Progenitor cell of endocrine pancreas (in vitro differentiated cells): ENCODE data around the gene IVL. TPM values are rescaled to one million over a fixed set of nuclear protein-coding genes. Genes with fewer than 3 reads are reported as not detected.

ENCODE experiments used
- DNase-seq: peaks from one replicate; pipeline ENCODE4 v3.0.0; 2021; ENCODE audit warnings: low spot score; ENCODE audit not compliant: unreplicated experiment
- H3K27ac Mint-ChIP-seq: 2 replicates; pipeline ENCODE4 v1.8.0; 2021; ENCODE audit warnings: mild to moderate bottlenecking, moderate library complexity, mixed read lengths
- H3K27me3 Mint-ChIP-seq: 2 replicates; pipeline ENCODE4 v1.8.0; 2021; ENCODE audit warnings: mixed read lengths
- H3K36me3 Mint-ChIP-seq: 2 replicates; pipeline ENCODE4 v1.8.0; 2022; ENCODE audit warnings: mixed read lengths; ENCODE audit not compliant: insufficient read depth
- H3K4me1 Mint-ChIP-seq: 2 replicates; pipeline ENCODE4 v1.8.0; 2021; ENCODE audit warnings: low read depth, mixed read lengths
- H3K4me3 Mint-ChIP-seq: 2 replicates; pipeline ENCODE4 v1.8.0; 2021; ENCODE audit warnings: low read depth, mild to moderate bottlenecking, moderate library complexity, mixed read lengths
- H3K9me3 Mint-ChIP-seq: 2 replicates; pipeline ENCODE4 v1.8.0; 2021; ENCODE audit warnings: low read depth, mixed read lengths
- total RNA-seq: library from RNA; stranded (reverse); gene quantifications from 2 replicates; pipeline ENCODE4 v1.2.1, GENCODE V29; 2021
- TF ChIP-seq, protein P1 (sequence below): fragments of 200-600 bp; sonication (generic); IDR thresholded peaks from one replicate; pipeline ENCODE4 v1.5.0; 2021; ENCODE audit warnings: antibody characterized with exemption, mild to moderate bottlenecking; ENCODE audit not compliant: unreplicated experiment

Gene IVL
- total RNA-seq, 1 donor from 2014 or later: not detected

GRCh38 chr1:152917794-152918193 lies 9.4 kb downstream of the IVL start:
- peaks cover 13% of the 10 kb centered on the region for H3K9me3 Mint-ChIP-seq

GRCh38 chr1:152919071-152919470 lies 10.7 kb downstream of the IVL start:
- Mint-ChIP-seq H3K36me3 (no peaks in the 10 kb centered on the region), H3K4me3 (no peak overlapping the region), H3K9me3 (peaks cover 9% of the 10 kb centered on the region), H3K27me3 (no peaks in the 10 kb centered on the region), H3K4me1 (no peaks in the 10 kb centered on the region), H3K27ac (no peak overlapping the region)
- TF ChIP-seq, protein P1, sequence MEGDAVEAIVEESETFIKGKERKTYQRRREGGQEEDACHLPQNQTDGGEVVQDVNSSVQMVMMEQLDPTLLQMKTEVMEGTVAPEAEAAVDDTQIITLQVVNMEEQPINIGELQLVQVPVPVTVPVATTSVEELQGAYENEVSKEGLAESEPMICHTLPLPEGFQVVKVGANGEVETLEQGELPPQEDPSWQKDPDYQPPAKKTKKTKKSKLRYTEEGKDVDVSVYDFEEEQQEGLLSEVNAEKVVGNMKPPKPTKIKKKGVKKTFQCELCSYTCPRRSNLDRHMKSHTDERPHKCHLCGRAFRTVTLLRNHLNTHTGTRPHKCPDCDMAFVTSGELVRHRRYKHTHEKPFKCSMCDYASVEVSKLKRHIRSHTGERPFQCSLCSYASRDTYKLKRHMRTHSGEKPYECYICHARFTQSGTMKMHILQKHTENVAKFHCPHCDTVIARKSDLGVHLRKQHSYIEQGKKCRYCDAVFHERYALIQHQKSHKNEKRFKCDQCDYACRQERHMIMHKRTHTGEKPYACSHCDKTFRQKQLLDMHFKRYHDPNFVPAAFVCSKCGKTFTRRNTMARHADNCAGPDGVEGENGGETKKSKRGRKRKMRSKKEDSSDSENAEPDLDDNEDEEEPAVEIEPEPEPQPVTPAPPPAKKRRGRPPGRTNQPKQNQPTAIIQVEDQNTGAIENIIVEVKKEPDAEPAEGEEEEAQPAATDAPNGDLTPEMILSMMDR: no peak
- DNase-seq: no peak

More at GRCh38 chr1:152917794-152918193, 9.4 kb downstream of the IVL start:
- no peak overlapping the region for H3K27ac Mint-ChIP-seq
- no peaks in the 10 kb centered on the region for H3K4me1 Mint-ChIP-seq
- peaks cover 2% of the 10 kb centered on the region for H3K27me3 Mint-ChIP-seq
- no peaks in the 10 kb centered on the region for H3K36me3 Mint-ChIP-seq
- TF ChIP-seq, protein P1: peak; percentile 50
- DNase-seq: no peak
- H3K4me3 Mint-ChIP-seq: no peak overlapping the region

- no peaks in the 10 kb centered on the region for H3K4me1 Mint-ChIP-seq
- no peaks in the 10 kb centered on the region for H3K36me3 Mint-ChIP-seq
- TF ChIP-seq, protein P1: no peak
- no peak for DNase-seq
- H3K9me3 Mint-ChIP-seq: peaks cover 26% of the 10 kb centered on the region
- H3K4me3 Mint-ChIP-seq: no peak overlapping the region
- H3K27ac Mint-ChIP-seq: no peak overlapping the region
- no peaks in the 10 kb centered on the region for H3K27me3 Mint-ChIP-seq
These were observed 15.8 kb downstream of the IVL start for GRCh38 chr1:152924191-152924590.

DNA sequence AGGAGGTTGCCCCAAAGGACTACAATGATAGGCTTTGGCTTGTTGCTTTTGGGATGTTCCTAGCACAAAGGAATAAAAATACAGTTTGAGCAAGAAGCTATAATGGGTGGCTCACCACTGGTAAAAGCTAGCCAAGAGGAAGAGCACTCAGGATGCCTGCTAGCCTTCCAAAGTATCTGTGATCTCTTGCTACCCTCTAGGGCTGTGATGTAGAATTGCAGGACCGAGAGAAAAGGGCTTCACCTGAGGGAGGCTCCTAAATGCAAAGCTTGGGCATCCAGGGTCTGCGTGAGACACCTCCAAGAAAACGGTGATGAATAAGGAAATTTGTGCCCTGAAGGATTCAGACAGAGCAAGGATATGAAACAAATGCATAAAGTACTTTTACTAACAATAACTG lies 17.7 kb downstream of the IVL start:
- TF ChIP-seq, protein P1: no peak
- Mint-ChIP-seq H3K27ac (no peak overlapping the region), H3K27me3 (no peaks in the 10 kb centered on the region), H3K4me1 (no peaks in the 10 kb centered on the region), H3K9me3 (peaks cover 29% of the 10 kb centered on the region), H3K36me3 (no peaks in the 10 kb centered on the region), H3K4me3 (no peak overlapping the region)
- DNase-seq: no peak

DNA sequence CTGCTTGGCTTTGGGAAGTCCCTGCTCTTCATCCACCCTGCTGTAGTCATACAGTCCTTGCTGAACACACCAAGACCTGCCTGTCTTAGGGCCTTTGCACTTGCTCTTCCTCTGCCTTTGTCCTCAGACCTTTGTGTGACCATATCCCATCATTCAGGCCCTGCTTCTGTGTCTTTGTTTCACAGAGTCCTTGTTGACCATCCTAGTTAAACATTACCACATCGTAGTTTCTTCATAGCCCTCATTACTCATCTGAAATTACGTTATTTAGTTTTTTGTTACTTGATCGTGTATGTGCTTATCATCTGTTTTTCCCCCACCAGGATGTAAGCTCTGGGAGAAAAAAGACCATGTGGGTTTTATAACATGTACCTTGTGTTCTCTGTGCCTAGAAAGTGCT lies 20.3 kb downstream of the IVL start:
- Mint-ChIP-seq H3K27ac (no peak overlapping the region), H3K4me1 (no peaks in the 10 kb centered on the region), H3K9me3 (peaks cover 26% of the 10 kb centered on the region), H3K27me3 (no peaks in the 10 kb centered on the region), H3K36me3 (no peaks in the 10 kb centered on the region), H3K4me3 (no peak overlapping the region)
- TF ChIP-seq, protein P1: no peak
- DNase-seq: no peak
